ENCODE measurements around the gene TWF1.
A peak's percentile ranks its signal among the peaks of the same experiment; 100 is the strongest.

Gene TWF1

DNA sequence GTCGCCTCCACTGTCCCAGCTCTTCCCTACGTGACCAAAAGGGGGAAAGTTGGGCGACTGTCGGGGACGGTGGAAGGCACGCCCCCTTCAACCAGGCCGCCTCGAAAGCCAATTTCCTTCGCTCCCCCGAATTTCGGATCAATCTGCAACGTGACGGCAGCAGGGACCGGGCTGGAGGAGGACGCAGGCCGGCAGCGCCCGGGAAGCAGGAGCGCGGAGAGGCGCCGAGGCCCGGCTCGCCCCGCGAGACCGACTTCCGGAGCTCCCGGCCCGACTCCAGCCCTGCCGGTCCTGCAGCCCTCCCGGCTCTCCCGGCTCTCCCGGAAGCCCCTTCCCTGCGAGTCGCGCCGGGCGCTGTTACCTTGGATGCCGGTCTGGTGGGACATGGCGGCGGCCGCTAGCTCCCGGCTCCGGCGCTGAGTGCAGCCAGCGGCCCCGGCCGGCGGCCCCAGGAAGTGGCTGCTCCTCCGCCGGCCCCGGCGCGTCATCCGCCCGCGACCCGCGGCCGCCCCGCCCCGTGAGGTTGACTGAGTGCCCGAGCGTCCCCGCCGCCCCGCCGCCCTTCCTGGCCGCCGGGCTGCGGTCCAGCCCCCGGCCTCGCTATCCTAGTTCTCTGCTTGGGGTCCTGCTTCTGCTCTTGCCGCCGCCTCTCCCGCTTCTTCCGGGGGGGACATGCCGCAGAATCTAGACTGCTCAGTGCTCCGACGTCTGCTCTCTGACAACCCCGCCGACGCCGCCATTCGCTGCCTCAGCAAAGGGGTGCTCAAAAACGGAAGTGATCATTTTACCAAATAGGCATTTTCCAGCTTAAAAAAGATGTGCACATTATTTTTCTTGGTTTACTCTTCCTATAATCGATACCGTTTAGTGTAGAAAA is at the start of gene TWF1:
TWF1 (minus strand) TSS at position 458 of the 877 bp plus-strand sequence; CDS start at position 386, 72 bp downstream.
- peak; percentile 84 for DNase-seq (ENCODE audit: low spot score)

DNA sequence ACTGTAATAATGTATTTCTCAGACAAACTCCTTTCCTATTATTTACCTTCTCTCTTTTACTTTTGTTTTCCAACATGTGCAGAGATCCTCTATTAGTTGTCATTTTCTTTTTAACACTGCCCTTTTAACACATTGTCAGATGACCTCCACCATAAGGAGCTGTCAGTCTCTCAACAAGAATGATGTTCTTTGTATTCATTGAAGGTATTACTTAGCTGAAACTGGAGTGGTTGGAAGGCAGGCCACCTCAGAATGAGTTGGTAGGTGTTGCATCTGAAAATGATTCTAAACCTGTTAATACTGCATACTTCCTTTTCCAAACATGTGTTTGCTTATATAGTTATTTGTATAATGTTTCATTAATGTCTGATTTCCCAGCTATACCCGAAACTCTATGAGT is 46.6 kb upstream of the TWF1 start:
- DNase-seq (ENCODE audit: low spot score) = peak; percentile 6

- no peak for DNase-seq (ENCODE audit: low spot score)
Measured at GRCh38 chr12:43848786-43849185, 42.7 kb upstream of the TWF1 start.

GRCh38 chr12:43848226-43848507 is 42.0 kb upstream of the TWF1 start:
- DNase-seq (ENCODE audit: low spot score) = peak; percentile 9

GRCh38 chr12:43847425-43848225 is 41.5 kb upstream of the TWF1 start:
- DNase-seq (ENCODE audit: low spot score) = peak; percentile 89

- no peak for DNase-seq (ENCODE audit: low spot score)
Measured at GRCh38 chr12:43842259-43842658, 36.1 kb upstream of the TWF1 start.

- no peak for DNase-seq (ENCODE audit: low spot score)
Measured at GRCh38 chr12:43841253-43841652, 35.1 kb upstream of the TWF1 start.

- no peak for DNase-seq (ENCODE audit: low spot score)
Measured at GRCh38 chr12:43840338-43840737, 34.2 kb upstream of the TWF1 start.

GRCh38 chr12:43836475-43836989 is 30.4 kb upstream of the TWF1 start:
- DNase-seq (ENCODE audit: low spot score) = peak; percentile 61

DNA sequence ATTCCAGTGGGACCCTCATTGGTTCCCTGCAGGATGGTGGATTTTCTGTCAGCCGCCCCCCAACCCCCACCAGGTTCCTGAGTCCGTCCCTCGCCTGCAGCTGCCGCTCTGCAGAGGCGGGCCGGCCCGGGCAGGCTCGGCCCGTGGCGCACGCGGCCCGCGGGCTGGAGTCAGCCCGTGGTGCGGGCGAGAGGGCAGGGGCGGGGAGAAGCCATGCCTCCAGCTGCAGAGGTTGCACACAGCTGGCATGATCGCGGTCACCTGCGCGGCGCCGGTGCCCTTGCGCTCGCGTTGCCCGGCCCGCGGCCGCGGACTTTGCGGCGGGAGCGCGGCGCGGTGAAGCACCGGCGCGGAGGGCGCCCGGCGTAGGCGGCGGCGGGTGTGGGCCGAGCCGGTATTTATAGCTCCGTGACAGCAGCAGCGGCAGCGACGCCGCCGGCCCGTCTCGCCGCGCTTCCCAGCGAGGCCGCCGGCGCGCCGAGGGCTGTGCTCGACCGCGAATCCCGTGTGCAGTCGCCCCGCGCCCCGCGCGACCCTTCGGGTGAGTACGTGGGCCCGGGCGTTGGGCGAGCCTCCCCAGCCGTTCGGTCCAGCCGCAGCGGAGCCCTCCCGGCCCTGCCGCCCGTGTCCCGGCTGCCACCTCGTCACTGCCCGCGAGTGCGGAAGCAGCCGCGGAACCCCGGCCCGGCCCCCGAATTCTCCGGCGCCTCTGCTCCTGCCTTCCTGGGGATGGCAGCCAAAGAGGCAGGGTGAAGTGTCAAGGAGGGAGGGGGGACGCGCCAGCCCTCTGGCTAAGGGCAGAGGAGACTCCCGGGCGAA is 29.7 kb upstream of the TWF1 start, which contains the start of gene TMEM117:
TMEM117 (plus strand) TSS at position 426 of the 819 bp plus-strand sequence.
- DNase-seq (ENCODE audit: low spot score) = peak; percentile 59

DNA sequence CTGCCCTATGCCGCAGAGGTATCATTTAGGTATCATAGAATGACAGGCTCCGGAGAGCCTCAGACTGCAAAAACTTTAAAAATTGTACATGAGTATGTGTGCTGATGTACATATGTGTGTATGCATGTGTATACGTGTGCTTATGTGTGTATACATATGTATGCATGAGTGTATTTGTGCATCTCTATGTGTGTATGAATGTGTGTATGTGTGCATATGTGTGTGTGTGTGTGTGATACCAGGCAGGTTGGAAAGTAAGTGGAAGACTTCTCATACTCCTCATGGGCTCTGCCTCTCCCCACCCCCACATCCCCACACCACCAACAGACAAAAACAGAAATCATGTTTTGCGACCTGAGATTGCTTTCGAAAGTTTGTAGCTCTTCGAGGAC is 29.1 kb upstream of the TWF1 start:
- no peak for DNase-seq (ENCODE audit: low spot score)

GRCh38 chr12:43832463-43833168 is 26.5 kb upstream of the TWF1 start:
- DNase-seq (ENCODE audit: low spot score) = no peak

DNA sequence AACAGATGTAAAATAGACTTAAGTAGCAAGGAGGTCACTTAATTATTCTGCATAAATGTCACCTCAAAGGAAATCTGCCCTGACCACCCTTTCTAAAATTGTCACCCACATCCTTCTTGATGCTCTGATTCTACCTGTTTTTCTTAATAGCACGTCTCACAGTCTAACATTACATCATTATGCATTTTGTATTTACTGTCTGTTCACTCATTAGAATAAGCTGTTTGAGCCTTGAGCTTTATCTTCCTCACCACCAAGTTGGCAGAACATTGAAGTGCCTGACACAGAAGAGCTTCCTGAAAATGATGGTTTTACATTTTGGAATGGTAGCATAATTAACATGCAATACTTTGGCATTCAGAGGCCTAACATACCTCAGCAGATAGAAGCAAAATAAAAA is 21.0 kb upstream of the TWF1 start:
- no peak for DNase-seq (ENCODE audit: low spot score)

- peak; percentile 68 for DNase-seq (ENCODE audit: low spot score)
Measured at GRCh38 chr12:43826681-43827080, 20.6 kb upstream of the TWF1 start.

GRCh38 chr12:43824207-43824775 is 18.2 kb upstream of the TWF1 start:
- DNase-seq (ENCODE audit: low spot score) = no peak

GRCh38 chr12:43816168-43816567 is 10.1 kb upstream of the TWF1 start:
- DNase-seq (ENCODE audit: low spot score) = peak; percentile 90

DNA sequence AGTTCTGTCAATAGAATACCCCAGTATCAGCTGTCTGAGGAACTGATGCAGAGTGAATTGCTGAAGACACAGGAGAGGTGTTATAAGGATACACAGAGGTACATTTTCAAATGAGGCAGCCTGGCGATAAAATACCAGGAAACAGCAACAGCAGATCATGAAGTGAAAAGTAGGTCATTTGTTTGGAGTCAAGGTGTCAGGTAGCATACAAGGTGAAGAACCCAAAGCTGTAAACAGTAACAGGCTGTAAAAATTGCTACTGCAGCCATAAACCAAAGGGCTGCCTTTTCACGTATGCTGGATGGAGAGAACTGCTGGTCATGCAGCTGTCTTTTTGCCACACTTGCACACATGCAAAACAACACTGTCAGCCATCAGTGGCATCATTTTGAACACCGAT is 9.3 kb upstream of the TWF1 start:
- DNase-seq (ENCODE audit: low spot score) = no peak

GRCh38 chr12:43812926-43813325 is 6.8 kb upstream of the TWF1 start:
- peak; percentile 65 for DNase-seq (ENCODE audit: low spot score)

DNA sequence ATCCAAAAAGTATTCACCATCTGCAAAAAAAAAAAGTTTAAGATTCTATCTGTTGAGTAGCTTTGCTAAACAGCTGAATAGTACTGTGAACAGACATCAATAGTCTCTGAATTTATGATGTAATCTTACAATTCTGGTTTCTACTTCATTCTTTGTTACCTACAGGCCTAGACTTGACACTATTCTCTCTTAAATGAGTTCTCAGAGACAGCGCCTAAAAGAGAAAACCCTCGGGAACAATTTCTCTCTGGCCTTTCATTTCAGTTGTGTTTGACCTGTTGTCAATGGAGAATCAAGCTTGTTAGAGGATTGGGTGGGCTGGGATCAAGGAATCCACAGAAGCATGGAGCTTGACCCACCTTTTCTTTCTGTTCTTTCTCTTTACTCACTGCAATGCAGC is 5.9 kb upstream of the TWF1 start:
- DNase-seq (ENCODE audit: low spot score) = no peak

- DNase-seq (ENCODE audit: low spot score) = no peak
Measured at GRCh38 chr12:43807386-43807785, 1.3 kb upstream of the TWF1 start.

DNA sequence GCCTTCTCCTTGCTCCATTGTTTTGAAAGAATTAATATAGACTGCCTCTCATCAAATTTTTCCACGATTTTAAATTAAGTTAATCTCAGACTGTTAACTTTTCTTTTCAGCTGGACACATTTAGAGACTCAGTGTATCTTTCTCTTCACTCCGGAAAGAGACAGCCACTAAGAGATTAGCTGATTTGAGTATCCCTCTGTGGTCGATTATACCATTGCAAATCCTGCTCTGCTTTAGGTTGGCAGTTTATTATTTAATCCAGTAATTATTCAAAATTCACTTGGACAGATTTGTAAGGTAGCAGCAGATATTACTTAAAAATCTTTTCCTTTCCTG is 588 bp upstream of the TWF1 start:
- DNase-seq (ENCODE audit: low spot score) = no peak

Measured in kidney tubule cell (primary cell).